ENCODE results near the gene ALG11. TPM values are rescaled to one million over a fixed set of nuclear protein-coding genes. Genes with fewer than 3 reads are reported as not detected.

ALG11 gene
- total and polyA plus RNA-seq, 8 donors = 27.1 to 34.9 (median 31.4) TPM

DNA sequence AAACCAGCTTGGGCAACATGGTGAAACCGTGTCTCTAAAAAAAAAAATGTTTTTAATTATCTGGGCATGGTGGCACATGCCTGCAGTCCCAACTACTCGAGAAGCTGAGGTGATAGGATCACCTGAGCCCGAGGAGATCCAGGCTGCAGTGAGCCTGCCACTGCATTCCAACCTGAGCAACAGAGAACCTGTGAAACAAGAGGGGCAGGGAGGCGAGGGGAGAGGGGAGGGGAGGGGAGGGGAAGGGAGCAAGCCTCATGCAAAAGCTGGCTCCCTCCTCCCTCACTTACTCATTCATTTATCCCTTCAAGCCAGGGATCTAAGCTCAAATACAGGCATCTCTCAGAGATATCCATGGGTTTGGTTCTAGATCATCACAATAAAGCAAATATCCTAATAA, 9.8 kb upstream of the ALG11 start:
- H3K4me1 ChIP-seq = no peaks in the 10 kb centered on the region
- H3K36me3 ChIP-seq = no peaks in the 10 kb centered on the region
- TF ChIP-seq, protein P1, sequence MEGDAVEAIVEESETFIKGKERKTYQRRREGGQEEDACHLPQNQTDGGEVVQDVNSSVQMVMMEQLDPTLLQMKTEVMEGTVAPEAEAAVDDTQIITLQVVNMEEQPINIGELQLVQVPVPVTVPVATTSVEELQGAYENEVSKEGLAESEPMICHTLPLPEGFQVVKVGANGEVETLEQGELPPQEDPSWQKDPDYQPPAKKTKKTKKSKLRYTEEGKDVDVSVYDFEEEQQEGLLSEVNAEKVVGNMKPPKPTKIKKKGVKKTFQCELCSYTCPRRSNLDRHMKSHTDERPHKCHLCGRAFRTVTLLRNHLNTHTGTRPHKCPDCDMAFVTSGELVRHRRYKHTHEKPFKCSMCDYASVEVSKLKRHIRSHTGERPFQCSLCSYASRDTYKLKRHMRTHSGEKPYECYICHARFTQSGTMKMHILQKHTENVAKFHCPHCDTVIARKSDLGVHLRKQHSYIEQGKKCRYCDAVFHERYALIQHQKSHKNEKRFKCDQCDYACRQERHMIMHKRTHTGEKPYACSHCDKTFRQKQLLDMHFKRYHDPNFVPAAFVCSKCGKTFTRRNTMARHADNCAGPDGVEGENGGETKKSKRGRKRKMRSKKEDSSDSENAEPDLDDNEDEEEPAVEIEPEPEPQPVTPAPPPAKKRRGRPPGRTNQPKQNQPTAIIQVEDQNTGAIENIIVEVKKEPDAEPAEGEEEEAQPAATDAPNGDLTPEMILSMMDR (IDR thresholded peaks at IDR 0.05) = no peak
- ATAC-seq (no peak), DNase-seq (no peak)
- no peaks in the 10 kb centered on the region for H3K9me3 ChIP-seq
- no peak overlapping the region for H3K27ac ChIP-seq
- H3K27me3 ChIP-seq = no peaks in the 10 kb centered on the region
- intact Hi-C loops (cut with DNase I) = loop anchor here in 1 of 2 donors (5.0 kb wide), 1 partner anchor 125 kb away; the partner anchor contains the start of gene NEK5
- H3K4me3 ChIP-seq = no peak overlapping the region

DNA sequence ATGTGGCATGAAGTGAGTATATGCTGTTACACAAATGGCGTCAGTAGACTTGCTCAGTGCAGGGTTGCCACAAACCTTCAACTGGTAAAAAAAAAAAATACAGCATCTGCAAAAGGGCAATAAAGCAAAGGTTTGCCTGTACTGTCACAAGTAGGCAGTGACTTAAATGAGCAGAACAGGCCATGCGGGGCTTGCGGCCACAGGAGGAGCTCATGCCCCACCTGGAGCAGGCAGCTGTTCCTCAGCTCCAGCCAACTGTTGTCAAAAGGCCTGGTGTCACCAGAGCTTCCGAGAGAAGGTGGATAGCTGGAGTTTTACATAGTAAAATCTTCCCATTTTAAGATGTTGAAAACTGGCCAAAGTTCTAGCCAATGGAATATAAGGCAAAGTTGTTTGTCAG, 8.7 kb upstream of the ALG11 start:
- TF ChIP-seq, protein P1 (IDR thresholded peaks at IDR 0.05) = no peak
- no peak for DNase-seq
- Histone ChIP-seq H3K4me1 (no peaks in the 10 kb centered on the region), H3K9me3 (no peaks in the 10 kb centered on the region), H3K4me3 (no peak overlapping the region), H3K27me3 (no peaks in the 10 kb centered on the region), H3K36me3 (no peaks in the 10 kb centered on the region), H3K27ac (no peak overlapping the region)
- intact Hi-C loops (cut with DNase I) = loop anchor here in 1 of 2 donors (5.0 kb wide), 1 partner anchor 124 kb away; the partner anchor contains the start of gene NEK5
- no peak for ATAC-seq

DNA sequence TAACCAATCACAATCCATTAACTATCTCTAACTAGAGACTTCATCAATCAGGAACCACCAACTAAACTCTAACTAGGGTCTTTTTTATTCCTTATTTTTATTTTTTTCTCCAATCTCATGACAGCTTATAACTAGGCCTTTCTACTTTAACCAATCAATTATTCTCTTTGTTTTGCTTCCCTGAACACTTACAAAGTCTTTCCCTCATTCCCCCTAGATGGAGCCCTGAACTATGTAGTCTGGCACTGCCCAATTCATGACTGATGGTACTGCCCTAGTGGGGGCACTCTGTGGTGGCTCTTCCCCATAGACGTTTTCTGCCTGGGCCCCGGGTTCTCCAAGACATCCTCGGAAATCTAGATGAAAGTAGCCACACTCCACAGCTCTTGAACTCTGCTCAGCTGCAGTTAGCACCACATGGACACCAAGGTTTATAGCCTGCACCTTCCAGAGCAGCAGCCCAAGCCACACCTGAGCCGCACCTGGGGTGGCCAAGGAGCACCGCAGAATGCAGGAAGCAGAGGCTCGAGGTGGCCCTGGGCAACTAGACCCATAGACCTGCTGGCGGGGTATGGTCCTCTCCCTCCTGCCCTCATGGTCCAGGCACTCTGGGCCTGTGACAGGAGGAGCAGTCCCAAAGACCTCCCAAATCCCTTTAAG, 7.6 kb upstream of the ALG11 start:
- DNase-seq = no peak
- H3K27ac ChIP-seq = no peak overlapping the region
- ATAC-seq = no peak
- no peak overlapping the region for H3K4me3 ChIP-seq
- no peaks in the 10 kb centered on the region for H3K36me3 ChIP-seq
- intact Hi-C loops (cut with DNase I) = loop anchor here in 1 of 2 donors (5.0 kb wide), 1 partner anchor 123 kb away; the partner anchor contains the start of gene NEK5
- peaks cover 0 to 5% of the 10 kb centered on the region in 2 donors for H3K27me3 ChIP-seq
- TF ChIP-seq, protein P1 (IDR thresholded peaks at IDR 0.05) = no peak
- H3K4me1 ChIP-seq = no peaks in the 10 kb centered on the region
- H3K9me3 ChIP-seq = no peaks in the 10 kb centered on the region

DNA sequence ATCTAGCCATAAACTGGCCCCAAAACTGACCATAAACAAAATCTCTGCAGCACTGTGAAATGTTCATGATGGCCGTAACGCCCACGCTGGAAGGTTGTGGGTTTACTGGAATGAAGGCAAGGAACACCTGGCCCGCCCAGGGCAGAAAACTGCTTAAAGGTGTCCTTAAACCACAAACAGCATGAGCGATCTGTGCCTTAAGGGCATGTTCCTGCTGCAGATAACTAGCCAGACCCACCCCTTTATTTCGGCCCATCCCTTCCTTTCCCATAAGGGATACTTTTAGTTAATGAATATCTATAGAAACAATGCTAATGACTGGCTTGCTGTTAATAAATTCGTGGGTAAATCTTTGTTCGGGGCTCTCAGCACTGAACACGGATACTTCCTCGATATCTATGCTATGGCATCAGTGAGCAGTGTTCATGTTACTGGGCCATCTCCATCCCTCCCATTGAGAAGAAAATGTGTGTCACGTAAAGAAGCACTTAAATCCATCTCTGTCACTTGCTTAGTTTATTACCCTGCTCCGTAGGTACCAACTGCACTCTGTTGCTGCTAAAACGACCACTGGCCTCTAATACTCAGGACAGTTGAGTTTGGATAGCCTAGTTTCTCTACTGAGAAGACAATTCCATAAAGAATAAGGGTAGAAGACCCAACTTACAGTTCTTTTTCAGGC, 6.2 kb upstream of the ALG11 start:
- intact Hi-C loops (cut with DNase I) = no loop called here
- no peak for ATAC-seq

More for the DNA sequence above, 6.2 kb upstream of the ALG11 start:
- H3K36me3 ChIP-seq = no peaks in the 10 kb centered on the region
- H3K9me3 ChIP-seq = no peaks in the 10 kb centered on the region
- no peak for DNase-seq
- H3K4me1 ChIP-seq = peaks cover 3 to 8% of the 10 kb centered on the region in 2 donors
- peaks cover 0 to 18% of the 10 kb centered on the region in 2 donors for H3K27me3 ChIP-seq
- TF ChIP-seq, protein P1 (IDR thresholded peaks at IDR 0.05) = no peak
- no peak overlapping the region for H3K27ac ChIP-seq
- H3K4me3 ChIP-seq = no peak overlapping the region

Measured in left lung (tissue), 10 donors.